Measurements from ENCODE around the gene GJC2.

GJC2 gene

GRCh38 chr1:228145463-228146416, 4.0 kb upstream of the GJC2 start:
- DNase-seq (ENCODE audit: low read depth in 3 of 3), result no peak

- no peak for DNase-seq (ENCODE audit: low read depth in 3 of 3)
These were observed 3.1 kb upstream of the GJC2 start for GRCh38 chr1:228146417-228147150.

GRCh38 chr1:228147151-228147693, 2.5 kb upstream of the GJC2 start:
- no peak for DNase-seq (ENCODE audit: low read depth in 3 of 3)

DNA sequence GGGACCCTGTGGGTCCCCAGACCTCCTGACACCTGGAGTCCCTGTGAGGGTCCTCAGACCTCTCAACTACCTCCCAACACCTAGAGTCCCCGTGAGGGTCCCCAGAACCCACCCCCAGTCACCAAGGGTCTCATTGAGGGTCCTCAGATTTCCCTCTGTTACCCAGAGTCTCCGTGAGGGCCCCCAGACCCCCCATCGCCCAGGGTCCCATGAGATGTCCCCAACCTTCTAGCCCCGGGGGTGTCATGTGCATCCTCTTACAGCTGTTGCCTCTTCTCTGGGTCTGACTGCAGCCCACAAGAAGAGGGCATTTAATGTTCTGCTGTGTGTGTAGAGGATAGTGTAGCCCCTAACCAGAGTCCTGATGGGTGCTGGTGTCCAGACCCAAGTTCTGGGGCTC, 2.0 kb upstream of the GJC2 start:
- no peak for DNase-seq (ENCODE audit: low read depth in 3 of 3)

DNA sequence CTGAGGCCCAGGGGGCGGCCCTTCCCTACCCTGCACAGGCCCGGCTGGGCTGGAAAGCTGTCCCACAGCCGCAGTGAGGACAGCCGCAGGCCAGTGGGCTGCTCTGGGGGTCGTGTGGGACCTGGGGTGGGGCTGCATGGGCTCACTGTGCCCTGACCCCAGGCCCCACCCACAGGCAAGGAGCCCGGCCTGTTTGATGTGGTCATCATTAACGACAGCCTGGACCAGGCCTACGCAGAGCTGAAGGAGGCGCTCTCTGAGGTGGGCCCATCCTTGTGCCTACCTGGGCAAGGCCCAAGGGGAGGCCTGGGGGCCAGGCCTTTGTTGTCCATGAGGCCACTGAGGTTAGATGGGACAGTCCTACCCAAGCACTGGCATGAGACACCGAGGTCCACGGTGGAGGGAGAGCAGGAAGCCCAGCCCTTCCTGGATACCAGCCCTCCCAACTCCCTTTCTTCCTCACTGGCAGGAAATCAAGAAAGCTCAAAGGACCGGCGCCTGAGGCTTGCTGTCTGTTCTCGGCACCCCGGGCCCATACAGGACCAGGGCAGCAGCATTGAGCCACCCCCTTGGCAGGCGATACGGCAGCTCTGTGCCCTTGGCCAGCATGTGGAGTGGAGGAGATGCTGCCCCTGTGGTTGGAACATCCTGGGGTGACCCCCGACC, 1.4 kb upstream of the GJC2 start:
- no peak for DNase-seq (ENCODE audit: low read depth in 3 of 3)

DNA sequence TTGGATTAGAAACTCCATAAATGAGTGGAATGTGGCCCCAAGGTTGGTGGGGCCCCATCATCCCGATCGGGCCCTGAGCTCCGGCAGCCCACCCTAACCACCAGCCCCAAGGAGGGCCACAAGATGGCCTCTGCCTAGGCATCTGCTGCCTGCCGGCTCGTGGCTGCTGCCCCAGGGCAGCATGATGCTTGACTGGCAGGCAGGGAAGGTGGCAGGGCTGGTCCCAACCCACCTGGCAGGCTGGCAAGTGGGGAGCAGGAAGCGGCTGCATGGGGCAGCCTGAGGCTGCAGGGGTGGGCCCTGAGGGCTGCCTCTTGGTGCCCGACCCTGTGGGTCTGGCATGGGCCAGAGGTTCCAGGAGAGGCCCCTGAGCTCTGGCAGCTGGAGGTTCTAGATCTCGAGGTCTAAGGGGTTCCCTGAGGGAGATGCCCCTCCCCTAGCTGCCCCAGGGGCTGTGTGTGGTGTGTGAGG, 760 bp upstream of the GJC2 start:
- DNase-seq (ENCODE audit: low read depth in 3 of 3), result no peak

DNA sequence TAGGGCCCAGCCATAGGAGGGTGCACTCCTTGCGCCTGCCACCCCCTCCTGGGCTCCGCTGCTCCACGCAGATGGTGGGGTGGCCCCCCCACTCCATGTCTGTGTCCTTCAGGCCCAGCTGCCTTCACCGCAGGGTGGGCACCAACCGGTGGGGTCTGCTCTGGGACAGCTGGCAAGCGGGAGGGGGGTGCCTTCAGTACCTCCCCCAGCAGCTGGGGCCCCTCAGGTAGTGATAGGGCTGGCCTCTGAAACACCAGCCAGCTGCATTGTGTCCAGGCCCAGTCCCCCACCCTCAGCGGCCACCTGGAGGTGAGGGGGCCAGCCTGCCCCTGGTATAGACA, 360 bp downstream of the GJC2 start:
- DNase-seq (ENCODE audit: low read depth in 3 of 3), result no peak

- DNase-seq (ENCODE audit: low read depth in 3 of 3), result no peak
These were observed 890 bp downstream of the GJC2 start for GRCh38 chr1:228150461-228151179.

- no peak for DNase-seq (ENCODE audit: low read depth in 3 of 3)
These were observed 1.6 kb downstream of the GJC2 start for GRCh38 chr1:228151180-228151925.

DNA sequence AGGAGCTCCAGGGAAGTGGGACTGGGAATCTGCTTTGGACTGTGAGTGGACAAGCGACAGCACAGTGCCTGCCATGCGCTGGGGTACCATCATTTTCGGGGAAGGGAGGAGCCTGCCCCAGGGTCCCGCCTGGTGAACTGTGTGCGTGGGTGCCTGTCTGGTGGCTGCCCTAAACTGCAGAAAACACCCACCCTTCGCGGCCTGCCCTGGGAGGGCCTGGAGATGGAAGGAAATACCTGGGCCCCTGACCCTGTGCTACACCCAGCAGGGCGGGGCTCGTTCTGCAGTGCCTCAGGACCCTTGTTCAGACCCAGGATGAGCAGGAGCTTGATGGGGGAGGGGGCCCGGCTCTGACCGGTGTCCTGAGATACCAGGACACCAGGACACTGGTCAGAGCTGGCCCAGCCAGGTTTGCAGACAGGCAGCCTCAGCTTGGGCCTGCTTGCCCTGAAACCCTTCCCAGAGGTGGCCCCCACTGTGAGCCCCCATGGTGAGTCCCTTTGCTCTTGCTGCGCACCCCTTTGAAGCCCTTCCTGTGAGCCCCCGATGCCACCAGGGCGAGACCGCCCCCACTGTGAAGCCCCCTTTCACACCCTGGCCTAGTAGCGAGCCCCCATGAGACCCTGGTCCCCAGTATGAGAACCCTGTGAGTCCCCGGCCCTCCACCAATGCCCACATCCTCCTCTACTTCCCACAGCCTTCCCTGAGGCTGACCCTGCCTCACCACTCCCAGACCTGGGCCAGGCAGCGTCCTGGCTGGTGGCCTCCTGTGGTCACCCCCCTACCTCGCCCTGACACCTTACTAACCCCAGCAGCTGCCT, 2.6 kb downstream of the GJC2 start:
- DNase-seq (ENCODE audit: low read depth in 3 of 3), result no peak

GRCh38 chr1:228152918-228153258, 3.2 kb downstream of the GJC2 start:
- DNase-seq (ENCODE audit: low read depth in 3 of 3), result no peak

GRCh38 chr1:228154021-228154669, 4.4 kb downstream of the GJC2 start:
- no peak for DNase-seq (ENCODE audit: low read depth in 3 of 3)

GRCh38 chr1:228154670-228155571, 5.2 kb downstream of the GJC2 start:
- peak in 1 of 3 experiments; percentile 48 for DNase-seq (ENCODE audit: low read depth in 3 of 3)

DNA sequence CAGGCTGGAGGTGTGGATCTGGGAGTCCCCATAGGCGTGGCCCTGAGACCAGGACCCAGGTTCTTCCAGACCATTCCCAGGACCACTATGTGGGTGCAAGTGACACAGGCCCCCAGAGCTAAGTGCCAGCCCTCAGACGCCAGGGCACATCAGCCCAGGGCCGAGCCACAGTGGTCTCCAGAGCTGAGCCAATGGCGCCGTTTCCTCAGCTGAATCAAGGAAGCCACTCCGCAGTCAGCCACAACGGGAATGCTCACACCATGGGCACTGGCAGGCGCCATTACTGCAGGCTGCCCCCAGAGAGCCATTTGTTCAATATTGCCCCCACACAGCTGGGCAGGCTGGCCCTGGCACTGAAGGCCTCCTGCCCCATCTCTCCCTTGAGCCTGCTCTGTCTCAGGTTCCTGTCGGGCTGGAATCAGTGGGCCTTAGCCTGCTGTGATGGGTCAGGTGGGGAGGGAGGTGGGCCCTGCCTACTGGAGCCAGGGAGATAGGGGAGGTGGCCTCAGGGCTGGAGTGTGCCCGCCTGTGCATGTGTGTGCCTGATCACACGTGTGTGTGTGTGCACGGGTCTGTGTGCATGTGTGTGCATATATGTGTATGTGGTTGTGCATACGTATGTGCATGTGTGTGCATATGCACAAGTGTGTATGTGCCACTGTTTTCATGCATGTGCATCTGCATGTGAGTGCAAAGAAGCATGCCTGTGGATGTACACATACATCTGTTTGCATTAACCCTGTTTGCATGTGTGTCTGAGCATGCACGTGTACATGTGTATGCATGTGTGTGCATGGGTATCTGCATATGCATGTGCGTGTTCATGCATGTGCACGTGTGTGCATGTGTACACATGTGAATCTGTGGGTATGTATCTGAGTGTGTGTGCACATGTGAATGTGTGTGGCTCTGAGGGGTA, 6.1 kb downstream of the GJC2 start:
- DNase-seq (ENCODE audit: low read depth in 3 of 3), result no peak

DNA sequence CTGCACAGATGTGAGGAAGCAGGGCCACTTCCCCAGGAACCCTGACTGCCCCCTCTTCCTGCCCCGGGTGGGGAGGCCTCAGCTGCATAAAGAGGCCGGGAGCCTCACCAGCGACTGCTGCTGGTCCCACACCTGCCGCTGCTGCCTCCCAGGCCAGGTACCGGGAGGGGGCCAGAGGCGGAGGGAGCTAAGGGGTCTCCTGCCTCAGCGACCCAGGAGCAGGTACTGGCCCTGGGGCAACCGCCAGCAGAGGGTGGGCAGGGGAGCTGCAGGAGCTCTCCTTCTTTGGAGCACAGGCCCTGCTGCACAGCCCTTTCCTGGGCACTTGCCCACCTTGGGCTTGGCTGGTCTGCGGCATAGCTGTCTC, 6.8 kb downstream of the GJC2 start:
- no peak for DNase-seq (ENCODE audit: low read depth in 3 of 3)

DNA sequence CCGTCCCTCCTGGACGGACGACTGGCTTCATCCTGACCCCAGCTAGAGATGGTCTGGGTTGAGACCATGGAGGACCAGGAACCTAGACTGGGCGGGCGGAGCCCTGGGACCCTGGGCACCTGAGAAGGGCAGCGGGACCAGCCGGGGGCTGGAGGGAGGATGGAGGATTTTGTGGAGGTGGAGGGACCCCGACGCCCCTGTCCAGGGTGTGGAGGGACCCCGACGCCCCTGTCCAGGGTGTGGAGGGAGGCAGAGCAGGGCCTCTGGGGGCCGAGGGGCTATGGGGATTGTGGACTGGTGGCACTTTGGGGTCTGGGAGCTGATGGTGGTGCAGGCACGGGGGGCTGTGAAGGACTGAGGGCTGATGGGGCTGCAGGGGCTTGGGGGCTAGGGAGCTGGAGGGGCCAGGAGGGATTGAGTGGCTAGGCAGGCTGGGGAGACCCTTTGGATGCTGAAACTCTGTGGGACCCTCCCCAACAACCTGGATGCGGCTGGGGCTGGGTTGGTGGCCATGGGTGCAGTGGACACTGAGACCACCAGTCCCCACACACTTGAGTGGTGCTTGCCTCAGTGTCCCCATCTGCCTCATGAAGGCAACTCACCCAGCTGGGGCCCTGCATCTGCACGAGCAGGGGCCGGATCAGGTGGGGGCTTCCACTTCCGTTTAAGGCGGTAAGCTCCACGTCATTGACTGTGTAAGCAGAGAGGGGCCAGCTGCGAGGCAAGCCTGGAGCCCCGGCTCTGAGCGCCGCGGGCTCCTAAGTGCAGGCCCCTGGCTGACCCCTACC, 7.4 kb downstream of the GJC2 start:
- no peak for DNase-seq (ENCODE audit: low read depth in 3 of 3)

DNA sequence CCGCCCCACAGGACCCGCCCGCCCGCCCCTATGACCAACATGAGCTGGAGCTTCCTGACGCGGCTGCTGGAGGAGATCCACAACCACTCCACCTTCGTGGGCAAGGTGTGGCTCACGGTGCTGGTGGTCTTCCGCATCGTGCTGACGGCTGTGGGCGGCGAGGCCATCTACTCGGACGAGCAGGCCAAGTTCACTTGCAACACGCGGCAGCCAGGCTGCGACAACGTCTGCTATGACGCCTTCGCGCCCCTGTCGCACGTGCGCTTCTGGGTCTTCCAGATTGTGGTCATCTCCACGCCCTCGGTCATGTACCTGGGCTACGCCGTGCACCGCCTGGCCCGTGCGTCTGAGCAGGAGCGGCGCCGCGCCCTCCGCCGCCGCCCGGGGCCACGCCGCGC, 8.0 kb downstream of the GJC2 start:
- no peak for DNase-seq (ENCODE audit: low read depth in 3 of 3)
